Lower leg skin (tissue), 4 donors: Measurements from ENCODE around the gene RCAN2. TPM values are rescaled to one million over a fixed set of nuclear protein-coding genes. Genes with fewer than 3 reads are reported as not detected.

Source experiments
- DNase-seq, 2 donors: peaks; one replicate each; pipeline ENCODE4 v3.0.0-alpha.2; 2019; ENCODE audit warnings: low spot score in 2 of 2
- H3K4me3 ChIP-seq: fragments of 200-600 bp; sonication (generic); 2 replicates; pipeline ENCODE4 v1.5.1; 2017; ENCODE audit warnings: mild to moderate bottlenecking, low read depth; ENCODE audit not compliant: poor library complexity, severe bottlenecking
- CTCF ChIP-seq, 3 donors: fragments of 450-650 bp; IDR thresholded peaks; one replicate each; pipeline ENCODE4 v1.5.1; 2016; ENCODE audit warnings: antibody characterized with exemption in 3 of 3, mild to moderate bottlenecking in 3 of 3, moderate library complexity in 2 of 3
- POLR2A ChIP-seq, 2 donors: fragments of 450-650 bp; IDR thresholded peaks; one replicate each; pipeline ENCODE4 v1.6.1; 2016 to 2017; ENCODE audit warnings: antibody characterized with exemption in 2 of 2, mild to moderate bottlenecking in 1 of 2, moderate library complexity in 1 of 2
- WGBS, 2 donors: methylation state at CpG; one replicate each; pipeline ENCODE4 v1.1.5; 2018; 5-methylcytosine and 5-hydroxymethylcytosine counted together
- intact Hi-C: fragments of 100-400 bp; cut with DNase I; formaldehyde crosslinking; loops from one replicate; pipeline ENCODE4 v1.15.0; 2023; ENCODE audit warnings: low total_unique reads
- total RNA-seq, 4 donors: library from RNA; depleted of rRNA; stranded (reverse); fragments of >200 nt; gene quantifications; one replicate each; pipeline ENCODE4 v1.1.0, GENCODE V29; 2016

Gene RCAN2
- total RNA-seq, 4 donors from 2014 or later = 3.7 to 18.7 (median 12.8) TPM

- intact Hi-C loops = no loop called here
- DNase-seq = no peak
- H3K4me3 ChIP-seq = no peak overlapping the region
- WGBS, 2 donors = 43 to 55% methylated on average over 4 of the region's 4 CpGs
- TF ChIP-seq POLR2A (IDR thresholded peaks at IDR 0.05) = no peak
- no peak for TF ChIP-seq CTCF (IDR thresholded peaks at IDR 0.05)
These were observed 307.1 kb downstream of the RCAN2 start for GRCh38 chr6:46184114-46184513.

GRCh38 chr6:46175976-46176375 lies 315.3 kb downstream of the RCAN2 start:
- intact Hi-C loops = no loop called here
- TF ChIP-seq CTCF (IDR thresholded peaks at IDR 0.05) (no peak), POLR2A (IDR thresholded peaks at IDR 0.05) (no peak)
- WGBS, 2 donors = 37 to 38% methylated on average over 3 of the region's 3 CpGs
- H3K4me3 ChIP-seq = no peak overlapping the region
- DNase-seq = no peak

- DNase-seq = no peak
- no peak overlapping the region for H3K4me3 ChIP-seq
- 83 to 88% methylated on average over 4 of the region's 4 CpGs for WGBS, 2 donors
- intact Hi-C loops = no loop called here
- no peak for TF ChIP-seq POLR2A (IDR thresholded peaks at IDR 0.05)
- TF ChIP-seq CTCF (IDR thresholded peaks at IDR 0.05) = no peak
These were observed 315.8 kb downstream of the RCAN2 start for GRCh38 chr6:46175446-46175845.

- intact Hi-C loops = no loop called here
- DNase-seq = no peak
- WGBS, 2 donors = 67 to 69% methylated on average over 3 of the region's 3 CpGs
- TF ChIP-seq CTCF (IDR thresholded peaks at IDR 0.05) = no peak
- TF ChIP-seq POLR2A (IDR thresholded peaks at IDR 0.05) = no peak
- no peak overlapping the region for H3K4me3 ChIP-seq
These were observed 316.3 kb downstream of the RCAN2 start for GRCh38 chr6:46174904-46175303.

GRCh38 chr6:46172176-46172575 lies 319.1 kb downstream of the RCAN2 start:
- intact Hi-C loops = no loop called here
- WGBS, 2 donors = 48 to 60% methylated on average over 4 of the region's 4 CpGs
- DNase-seq = no peak
- TF ChIP-seq POLR2A (IDR thresholded peaks at IDR 0.05) (no peak), CTCF (IDR thresholded peaks at IDR 0.05) (no peak)
- no peak overlapping the region for H3K4me3 ChIP-seq

Other genes with a start within 250 kb of the RCAN2 start
- 10 to 100 TPM; 22.6 to 38.2 (median 34.3) TPM for gene CYP39A1, start 161.4 kb upstream of the RCAN2 start, total RNA-seq
- 10 to 100 TPM; 17.0 to 21.4 (median 18.8) TPM for gene SLC25A27, start 161.5 kb upstream of the RCAN2 start, total RNA-seq
- under 1 TPM; 0.21 to 0.59 (median 0.32) TPM for gene TDRD6, start 196.4 kb upstream of the RCAN2 start, total RNA-seq
- gene PLA2G7, start 243.9 kb upstream of the RCAN2 start, total RNA-seq = 1 to 10 TPM in 3 of 4 donors, under 1 TPM in 1; 0.61 to 7.1 (median 2.0) TPM